T-cell (primary cell): Measurements from ENCODE around the gene HTR3C. TPM values are rescaled to one million over a fixed set of nuclear protein-coding genes. Genes with fewer than 3 reads are reported as not detected.
"Not testable (repeated sequence)": the region's sequence is repeated elsewhere in the genome, so short reads cannot be mapped to it uniquely, and the experiment has no call there.

Experiments used
- ATAC-seq, 4 experiments: fragments of 200-7000 bp in 3 of 4; fragments of 150-1000 bp in 1 of 4; cut with Tn5 transposase; replicated peaks in 1 of 4; 1 replicate in 3 of 4; 2 replicates in 1 of 4; pipeline ENCODE4 v1.10.0; 2021; ENCODE audit warnings: moderate library complexity in 3 of 4, mild to moderate bottlenecking in 2 of 4, moderate number of reproducible peaks in 1 of 4
- CTCF ChIA-PET, 2 donors: fragments of 300-600 bp; sonication (Branson Sonifier 250); formaldehyde crosslinking; loops; one replicate each; lab custom pipeline; 2022; ENCODE audit warnings: antibody characterized with exemption in 2 of 2; lab: Charles Lee
- POLR2A ChIA-PET, 2 donors: fragments of 300-600 bp; sonication (Branson Sonifier 250); formaldehyde crosslinking; loops; one replicate each; lab custom pipeline; 2022; ENCODE audit warnings: antibody characterized with exemption in 2 of 2; lab: Charles Lee
- DNase-seq, 35 experiments: peaks; one replicate each; pipeline versions ENCODE4 v3.0.0 to v3.0.0-alpha.2; 2013 to 2023
- H3K27ac ChIP-seq: one replicate; pipeline ENCODE4 v1.5.1; 2013; ENCODE audit warnings: low read length
- H3K27me3 ChIP-seq, 2 experiments: replicated peaks in 1 of 2; 1 replicate in 1 of 2; 2 replicates in 1 of 2; pipeline versions ENCODE4 v1.6.1 to v1.7.0; 2013; ENCODE audit warnings: low read length in 1 of 2, mixed read lengths in 1 of 2; ENCODE audit not compliant: control insufficient read depth in 2 of 2, insufficient read depth in 2 of 2; ENCODE audit errors: extremely low read depth in 1 of 2
- H3K36me3 ChIP-seq, 2 donors: 1 replicate in 1 of 2; 2 replicates in 1 of 2; pipeline versions ENCODE4 v1.6.1 to v1.7.0; 2013; ENCODE audit warnings: low read length in 1 of 2; ENCODE audit not compliant: control insufficient read depth in 2 of 2, insufficient read depth in 1 of 2; ENCODE audit errors: extremely low read depth in 1 of 2
- H3K4me1 ChIP-seq, 2 experiments: 1 replicate in 1 of 2; 2 replicates in 1 of 2; pipeline versions ENCODE4 v1.6.1 to v1.7.0; 2013; ENCODE audit warnings: low read length in 2 of 2, mixed read lengths in 1 of 2; ENCODE audit not compliant: insufficient read depth in 2 of 2, control insufficient read depth in 1 of 2; ENCODE audit errors: extremely low read depth in 1 of 2
- H3K4me3 ChIP-seq, 2 donors: 1 replicate in 1 of 2; 2 replicates in 1 of 2; pipeline versions ENCODE4 v1.5.1 to v1.7.0; 2013; ENCODE audit warnings: mild to moderate bottlenecking in 2 of 2, low read length in 1 of 2, moderate library complexity in 1 of 2; ENCODE audit not compliant: control insufficient read depth in 1 of 2; ENCODE audit errors: extremely low read depth in 1 of 2
- H3K9me3 ChIP-seq: 2 replicates; pipeline ENCODE4 v1.7.0; 2013
- H3K27ac Mint-ChIP-seq, 2 donors: one replicate each; pipeline ENCODE4 v1.8.0; 2020 to 2021; ENCODE audit warnings: mild to moderate bottlenecking in 2 of 2, mixed read lengths in 2 of 2
- H3K27me3 Mint-ChIP-seq, 2 donors: one replicate each; pipeline ENCODE4 v1.8.0; 2021 to 2022; ENCODE audit warnings: mixed read lengths in 2 of 2
- H3K36me3 Mint-ChIP-seq: one replicate; pipeline ENCODE4 v1.8.0; 2021; ENCODE audit warnings: mixed read lengths
- H3K4me1 Mint-ChIP-seq, 3 donors: one replicate each; pipeline ENCODE4 v1.8.0; 2020 to 2022; ENCODE audit warnings: mixed read lengths in 3 of 3, mild to moderate bottlenecking in 1 of 3
- H3K4me3 Mint-ChIP-seq, 3 donors: one replicate each; pipeline ENCODE4 v1.8.0; 2020 to 2022; ENCODE audit warnings: mild to moderate bottlenecking in 3 of 3, mixed read lengths in 3 of 3, moderate library complexity in 3 of 3
- H3K9me3 Mint-ChIP-seq, 3 donors: one replicate each; pipeline ENCODE4 v1.8.0; 2020 to 2022; ENCODE audit warnings: mixed read lengths in 3 of 3
- WGBS: methylation state at CpG from one replicate; pipeline ENCODE4 v1.1.5; 2013; ENCODE audit warnings: missing lambda C conversion rate; ENCODE audit not compliant: insufficient coverage; 5-methylcytosine and 5-hydroxymethylcytosine counted together
- total RNA-seq, 35 experiments: library from RNA in 6 of 35; stranded (reverse) in 6 of 35; fragments of 120-200 nt in 1 of 35; gene quantifications; one replicate each; pipeline versions ENCODE4 v1.2.1 to v1.2.4 and lab custom pipeline; 2013 to 2026

The HTR3C gene
- total RNA-seq, 5 donors from 2014 or later (not counting 1 experiment from before 2014, with no cell fraction given), result not detected

- ATAC-seq, CTCF ChIA-PET, H3K36me3 Mint-ChIP-seq, H3K4me1 ChIP-seq, H3K27ac Mint-ChIP-seq, H3K9me3 Mint-ChIP-seq, H3K9me3 ChIP-seq, DNase-seq, POLR2A ChIA-PET, H3K27ac ChIP-seq, H3K36me3 ChIP-seq, H3K4me3 ChIP-seq, H3K4me1 Mint-ChIP-seq, H3K4me3 Mint-ChIP-seq, H3K27me3 ChIP-seq: not testable (repeated sequence)
- H3K27me3 Mint-ChIP-seq, result peaks cover 11 to 12% of the 10 kb centered on the region in 2 donors
- 80% methylated on average over 1 of the region's 1 CpG for WGBS
Measured at GRCh38 chr3:184028275-184028890, 24.5 kb upstream of the HTR3C start.

- Mint-ChIP-seq H3K9me3 (no peaks in the 10 kb centered on the region), H3K4me1 (no peaks in the 10 kb centered on the region), H3K27me3 (peaks cover 7 to 14% of the 10 kb centered on the region in 2 donors), H3K4me3 (no peak overlapping the region), H3K36me3 (no peaks in the 10 kb centered on the region), H3K27ac (no peak overlapping the region)
- Histone ChIP-seq H3K36me3 (no peaks in the 10 kb centered on the region), H3K27me3 (peaks cover 0 to 8% of the 10 kb centered on the region in 2 experiments), H3K4me1 (no peaks in the 10 kb centered on the region), H3K4me3 (no peak overlapping the region), H3K9me3 (no peaks in the 10 kb centered on the region), H3K27ac (no peak overlapping the region)
- no peak for ATAC-seq
- DNase-seq, result no peak
- CTCF ChIA-PET, result interaction anchor here in 1 of 2 donors (0.7 kb wide), 1 partner anchor 40 kb away, joined by 3 read pairs; no protein-coding TSS in a partner anchor
- 82% methylated on average over 2 of the region's 2 CpGs for WGBS
- POLR2A ChIA-PET, result no interaction called here
Measured at GRCh38 chr3:184029443-184029842, 23.4 kb upstream of the HTR3C start.

- ChIA-PET POLR2A (no interaction called here), CTCF (no interaction called here)
- Mint-ChIP-seq H3K4me3 (no peak overlapping the region), H3K27me3 (peaks cover 7 to 14% of the 10 kb centered on the region in 2 donors), H3K27ac (no peak overlapping the region), H3K4me1 (no peaks in the 10 kb centered on the region), H3K9me3 (no peaks in the 10 kb centered on the region), H3K36me3 (no peaks in the 10 kb centered on the region)
- no peak overlapping the region for H3K27ac ChIP-seq
- H3K4me1 ChIP-seq, result no peaks in the 10 kb centered on the region
- peaks cover 0 to 8% of the 10 kb centered on the region in 2 experiments for H3K27me3 ChIP-seq
- DNase-seq (no peak), ATAC-seq (no peak)
- no CpG with 5 or more reads among the region's 3 CpGs for WGBS
- H3K4me3 ChIP-seq, result no peak overlapping the region
- H3K9me3 ChIP-seq, result no peaks in the 10 kb centered on the region
- H3K36me3 ChIP-seq, result no peaks in the 10 kb centered on the region
Measured at GRCh38 chr3:184030536-184030935, 22.3 kb upstream of the HTR3C start.

- peaks cover 7 to 14% of the 10 kb centered on the region in 2 donors for H3K27me3 Mint-ChIP-seq
- ChIA-PET CTCF (no interaction called here), POLR2A (no interaction called here)
- H3K4me3 ChIP-seq, result no peak within 1 kb of the TSS
- no peaks in the 10 kb centered on the region for H3K4me1 ChIP-seq
- H3K27ac ChIP-seq, result no peak within 1 kb of the TSS
- no peak for DNase-seq
- WGBS, result 60% methylated on average over 1 of the region's 4 CpGs
- peaks cover 0 to 6% of the 10 kb centered on the region in 2 experiments for H3K27me3 ChIP-seq
- no peaks in the 10 kb centered on the region for H3K4me1 Mint-ChIP-seq
- H3K4me3 Mint-ChIP-seq, result no peak within 1 kb of the TSS
- no peaks in the 10 kb centered on the region for H3K36me3 ChIP-seq
- H3K27ac Mint-ChIP-seq, result no peak within 1 kb of the TSS
- no peaks in the 10 kb centered on the region for H3K9me3 Mint-ChIP-seq
- no peaks in the 10 kb centered on the region for H3K36me3 Mint-ChIP-seq
- no peaks in the 10 kb centered on the region for H3K9me3 ChIP-seq
- ATAC-seq, result no peak
Measured at GRCh38 chr3:184031187-184031792, 21.6 kb upstream of the HTR3C start, which contains the start of gene HTR3D. TSS of gene HTR3D (plus strand) at chr3:184031742. CDS start at chr3:184031742, 0 bp downstream.

- no peak for DNase-seq
- Histone ChIP-seq H3K27ac (no peak overlapping the region), H3K9me3 (no peaks in the 10 kb centered on the region), H3K4me1 (no peaks in the 10 kb centered on the region), H3K27me3 (peaks cover 0 to under 1% of the 10 kb centered on the region in 2 experiments), H3K36me3 (no peaks in the 10 kb centered on the region), H3K4me3 (no peak overlapping the region)
- no peaks in the 10 kb centered on the region for H3K4me1 Mint-ChIP-seq
- CTCF ChIA-PET, result no interaction called here
- no peak overlapping the region for H3K4me3 Mint-ChIP-seq
- POLR2A ChIA-PET, result no interaction called here
- H3K27ac Mint-ChIP-seq, result no peak overlapping the region
- 55% methylated on average over 4 of the region's 7 CpGs for WGBS
- no peaks in the 10 kb centered on the region for H3K9me3 Mint-ChIP-seq
- no peak for ATAC-seq
- H3K27me3 Mint-ChIP-seq, result peaks cover 0 to 3% of the 10 kb centered on the region in 2 donors
- H3K36me3 Mint-ChIP-seq, result no peaks in the 10 kb centered on the region
Measured at GRCh38 chr3:184037816-184038215, 15.0 kb upstream of the HTR3C start.

- WGBS, result 78% methylated on average over 4 of the region's 9 CpGs
- H3K9me3 ChIP-seq, H3K4me1 ChIP-seq, H3K36me3 ChIP-seq, ATAC-seq, H3K36me3 Mint-ChIP-seq, H3K4me3 Mint-ChIP-seq, H3K27ac ChIP-seq, CTCF ChIA-PET, H3K27ac Mint-ChIP-seq, POLR2A ChIA-PET, H3K27me3 ChIP-seq, H3K9me3 Mint-ChIP-seq, H3K4me3 ChIP-seq, DNase-seq, H3K27me3 Mint-ChIP-seq, H3K4me1 Mint-ChIP-seq: not testable (repeated sequence)
Measured at GRCh38 chr3:184038307-184038706, 14.5 kb upstream of the HTR3C start.
